Right atrium auricular region (tissue), 2 donors: ENCODE measurements around the gene BRAF. TPM values are rescaled to one million over a fixed set of nuclear protein-coding genes. Genes with fewer than 3 reads are reported as not detected.
"Not testable (repeated sequence)": the region's sequence is repeated elsewhere in the genome, so short reads cannot be mapped to it uniquely, and the experiment has no call there.

Experiments used
- DNase-seq: peaks from one replicate; pipeline ENCODE4 v3.0.0-alpha.2; 2019; ENCODE audit warnings: low spot score
- H3K27ac ChIP-seq, 2 donors: fragments of 200-600 bp; sonication (generic); 1 replicate in 1 of 2; 2 replicates in 1 of 2; pipeline ENCODE4 v1.5.1; 2016 to 2019
- H3K27me3 ChIP-seq, 2 donors: fragments of 200-600 bp; sonication (generic); one replicate each; pipeline versions ENCODE4 v1.5.1 to v1.6.0; 2017 to 2019
- H3K36me3 ChIP-seq: fragments of 200-600 bp; sonication (generic); one replicate; pipeline ENCODE4 v1.5.1; 2016
- H3K4me1 ChIP-seq, 2 donors: fragments of 200-600 bp; sonication (generic); one replicate each; pipeline versions ENCODE4 v1.5.1 to v1.6.0; 2017 to 2019
- H3K4me3 ChIP-seq, 2 donors: fragments of 200-600 bp; sonication (generic); 1 replicate in 1 of 2; 2 replicates in 1 of 2; pipeline ENCODE4 v1.5.1; 2017 to 2019; ENCODE audit warnings: mild to moderate bottlenecking in 1 of 2, moderate library complexity in 1 of 2
- H3K9me3 ChIP-seq, 2 donors: fragments of 200-600 bp; sonication (generic); one replicate each; pipeline ENCODE4 v1.5.1; 2019
- CTCF ChIP-seq, 2 donors: fragments of 200-600 bp; sonication (generic); IDR thresholded peaks; one replicate each; pipeline ENCODE4 v1.5.1; 2019; ENCODE audit warnings: antibody characterized with exemption in 2 of 2
- total RNA-seq, 2 donors: library from RNA; depleted of rRNA; stranded (reverse); fragments of >200 nt; gene quantifications; one replicate each; pipeline ENCODE4 v1.1.0, GENCODE V29; 2016

Gene BRAF
- total RNA-seq, 2 donors from 2014 or later = 23.5 to 29.2 TPM

- TF ChIP-seq CTCF (IDR thresholded peaks at IDR 0.05) = no peak
- Histone ChIP-seq H3K4me1 (no peaks in the 10 kb centered on the region), H3K27ac (no peak overlapping the region)
Observed at GRCh38 chr7:140771826-140772225, 152.9 kb downstream of the BRAF start.

GRCh38 chr7:140769852-140770251 is 154.9 kb downstream of the BRAF start:
- no peak for TF ChIP-seq CTCF (IDR thresholded peaks at IDR 0.05)
- no peak for DNase-seq
- Histone ChIP-seq H3K4me1 (no peaks in the 10 kb centered on the region), H3K9me3 (no peaks in the 10 kb centered on the region), H3K36me3 (peaks cover 22% of the 10 kb centered on the region), H3K27me3 (no peaks in the 10 kb centered on the region), H3K4me3 (no peak overlapping the region), H3K27ac (no peak overlapping the region)

More at GRCh38 chr7:140771826-140772225, 152.9 kb downstream of the BRAF start:
- Histone ChIP-seq H3K9me3 (no peaks in the 10 kb centered on the region), H3K27me3 (no peaks in the 10 kb centered on the region), H3K4me3 (no peak overlapping the region), H3K36me3 (peaks cover 30% of the 10 kb centered on the region)
- DNase-seq = no peak

GRCh38 chr7:140767418-140767817 is 157.3 kb downstream of the BRAF start:
- TF ChIP-seq CTCF (IDR thresholded peaks at IDR 0.05) = no peak
- H3K27me3 ChIP-seq = no peaks in the 10 kb centered on the region

GRCh38 chr7:140765441-140765840 is 159.3 kb downstream of the BRAF start:
- not testable (repeated sequence) for H3K36me3 ChIP-seq, H3K9me3 ChIP-seq, H3K27me3 ChIP-seq, H3K27ac ChIP-seq, H3K4me1 ChIP-seq, H3K4me3 ChIP-seq, DNase-seq

More at GRCh38 chr7:140767418-140767817, 157.3 kb downstream of the BRAF start:
- H3K36me3 ChIP-seq = peaks cover 15% of the 10 kb centered on the region
- no peaks in the 10 kb centered on the region for H3K4me1 ChIP-seq
- no peak overlapping the region for H3K27ac ChIP-seq
- DNase-seq = no peak
- H3K9me3 ChIP-seq = no peaks in the 10 kb centered on the region
- H3K4me3 ChIP-seq = no peak overlapping the region

GRCh38 chr7:140763166-140763565 is 161.6 kb downstream of the BRAF start:
- not testable (repeated sequence) for H3K27ac ChIP-seq, DNase-seq, H3K4me1 ChIP-seq, H3K9me3 ChIP-seq, H3K4me3 ChIP-seq, H3K27me3 ChIP-seq, H3K36me3 ChIP-seq

GRCh38 chr7:140761375-140761774 is 163.4 kb downstream of the BRAF start:
- not testable (repeated sequence) for H3K36me3 ChIP-seq, H3K4me1 ChIP-seq, H3K9me3 ChIP-seq, H3K4me3 ChIP-seq, H3K27ac ChIP-seq, H3K27me3 ChIP-seq, DNase-seq

- no peak overlapping the region for H3K27ac ChIP-seq
- DNase-seq = no peak
- peaks cover 15% of the 10 kb centered on the region for H3K36me3 ChIP-seq
- TF ChIP-seq CTCF (IDR thresholded peaks at IDR 0.05) = no peak
- no peaks in the 10 kb centered on the region for H3K27me3 ChIP-seq
- no peak overlapping the region for H3K4me3 ChIP-seq
- H3K4me1 ChIP-seq = no peaks in the 10 kb centered on the region
- H3K9me3 ChIP-seq = no peaks in the 10 kb centered on the region
Observed at GRCh38 chr7:140754506-140754905, 170.2 kb downstream of the BRAF start.
